DOHH2 (cell line): ENCODE measurements around the gene FNBP1L.

Experiments
- EZH2phosphoT487 ChIP-seq: fragments of 200-600 bp; sonication (generic); IDR thresholded peaks from 2 replicates; pipeline ENCODE4 v1.6.1; 2017; ENCODE audit warnings: borderline replicate concordance, mild to moderate bottlenecking, antibody characterized with exemption, low read length, moderate library complexity, mixed read lengths
- TF ChIP-seq, protein P1 (sequence below): fragments of 200-600 bp; sonication (generic); IDR thresholded peaks from one replicate; pipeline ENCODE4 v1.5.1; 2014; ENCODE audit warnings: antibody characterized with exemption, mild to moderate bottlenecking, low read depth, low read length; ENCODE audit not compliant: poor library complexity, severe bottlenecking

DNA sequence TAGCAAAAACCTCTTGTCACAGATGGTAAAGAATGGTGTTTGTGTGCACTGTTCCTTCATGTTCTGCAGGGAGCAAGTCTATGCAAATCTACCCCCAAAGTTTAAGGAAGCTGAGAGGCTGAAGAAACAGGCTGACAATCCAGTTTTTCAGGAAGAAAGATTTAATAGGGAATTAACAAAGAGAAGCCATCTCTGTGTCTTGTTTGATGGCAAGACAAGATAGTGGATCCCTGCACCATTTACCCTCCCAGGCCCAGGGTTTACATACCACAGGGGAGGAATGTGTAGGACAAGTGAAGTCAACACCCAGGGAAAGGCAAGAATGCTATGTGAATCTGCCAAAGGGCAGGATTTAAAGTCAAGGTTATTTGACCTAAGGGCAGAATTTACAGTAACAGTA, 48.1 kb upstream of the FNBP1L start:
- TF ChIP-seq, protein P1, sequence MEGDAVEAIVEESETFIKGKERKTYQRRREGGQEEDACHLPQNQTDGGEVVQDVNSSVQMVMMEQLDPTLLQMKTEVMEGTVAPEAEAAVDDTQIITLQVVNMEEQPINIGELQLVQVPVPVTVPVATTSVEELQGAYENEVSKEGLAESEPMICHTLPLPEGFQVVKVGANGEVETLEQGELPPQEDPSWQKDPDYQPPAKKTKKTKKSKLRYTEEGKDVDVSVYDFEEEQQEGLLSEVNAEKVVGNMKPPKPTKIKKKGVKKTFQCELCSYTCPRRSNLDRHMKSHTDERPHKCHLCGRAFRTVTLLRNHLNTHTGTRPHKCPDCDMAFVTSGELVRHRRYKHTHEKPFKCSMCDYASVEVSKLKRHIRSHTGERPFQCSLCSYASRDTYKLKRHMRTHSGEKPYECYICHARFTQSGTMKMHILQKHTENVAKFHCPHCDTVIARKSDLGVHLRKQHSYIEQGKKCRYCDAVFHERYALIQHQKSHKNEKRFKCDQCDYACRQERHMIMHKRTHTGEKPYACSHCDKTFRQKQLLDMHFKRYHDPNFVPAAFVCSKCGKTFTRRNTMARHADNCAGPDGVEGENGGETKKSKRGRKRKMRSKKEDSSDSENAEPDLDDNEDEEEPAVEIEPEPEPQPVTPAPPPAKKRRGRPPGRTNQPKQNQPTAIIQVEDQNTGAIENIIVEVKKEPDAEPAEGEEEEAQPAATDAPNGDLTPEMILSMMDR = no peak
- TF ChIP-seq EZH2phosphoT487 = no peak
